GM23338 (cell line): ENCODE data around the gene PCK2. TPM values are rescaled to one million over a fixed set of nuclear protein-coding genes. Genes with fewer than 3 reads are reported as not detected.

Experiments used
- ATAC-seq: fragments of 200-7000 bp; cut with Tn5 transposase; 3 replicates; pipeline ENCODE4 v1.9.1; 2020
- DNase-seq: peaks from one replicate; pipeline ENCODE4 v3.0.0-alpha.2; 2015; ENCODE audit warnings: low spot score
- H2AFZ ChIP-seq: fragments of 200-600 bp; sonication (generic); 2 replicates; pipeline ENCODE4 v1.8.0; 2016; ENCODE audit warnings: antibody characterized with exemption, mild to moderate bottlenecking, moderate library complexity
- H3F3A ChIP-seq: fragments of 200-600 bp; sonication (generic); replicated peaks from 2 replicates; pipeline ENCODE4 v1.8.0; 2017; ENCODE audit warnings: antibody characterized with exemption, mixed run types, low read depth
- H3K27ac ChIP-seq: fragments of 200-600 bp; sonication (generic); 2 replicates; pipeline ENCODE4 v1.6.1; 2016; ENCODE audit warnings: low read depth
- H3K27me3 ChIP-seq: fragments of 200-600 bp; sonication (generic); 2 replicates; pipeline ENCODE4 v1.8.0; 2016; ENCODE audit warnings: mild to moderate bottlenecking, mixed run types, moderate library complexity; ENCODE audit not compliant: insufficient read depth
- H3K36me3 ChIP-seq: fragments of 200-600 bp; sonication (generic); 2 replicates; pipeline ENCODE4 v1.8.0; 2016; ENCODE audit warnings: mild to moderate bottlenecking; ENCODE audit not compliant: insufficient read depth
- H3K4me1 ChIP-seq: fragments of 200-600 bp; sonication (generic); 2 replicates; pipeline ENCODE4 v1.8.0; 2016; ENCODE audit warnings: mild to moderate bottlenecking, moderate library complexity; ENCODE audit not compliant: insufficient read depth
- H3K4me2 ChIP-seq: fragments of 200-600 bp; sonication (generic); 2 replicates; pipeline ENCODE4 v1.7.1; 2017; ENCODE audit warnings: mixed run types
- H3K4me3 ChIP-seq: fragments of 200-600 bp; sonication (generic); 2 replicates; pipeline ENCODE4 v1.6.1; 2016; ENCODE audit warnings: mixed run types
- H3K79me2 ChIP-seq: fragments of 200-600 bp; sonication (generic); replicated peaks from 2 replicates; pipeline ENCODE4 v1.8.0; 2017; ENCODE audit warnings: mild to moderate bottlenecking; ENCODE audit not compliant: insufficient read depth
- H3K9me2 ChIP-seq: fragments of 200-600 bp; sonication (generic); 2 replicates; pipeline ENCODE4 v1.8.0; 2017; ENCODE audit not compliant: insufficient read depth
- H4K20me1 ChIP-seq: fragments of 200-600 bp; sonication (generic); replicated peaks from 2 replicates; pipeline ENCODE4 v1.8.0; 2017; ENCODE audit warnings: mild to moderate bottlenecking; ENCODE audit not compliant: insufficient read depth
- H3K27ac Mint-ChIP-seq: 2 replicates; pipeline ENCODE4 v1.8.0; 2020; ENCODE audit warnings: inconsistent platforms, mild to moderate bottlenecking, moderate library complexity, mixed read lengths
- H3K27me3 Mint-ChIP-seq: 3 replicates; pipeline ENCODE4 v1.8.0; 2022; ENCODE audit warnings: low read depth, mild to moderate bottlenecking, moderate library complexity, mixed read lengths, inconsistent platforms; ENCODE audit not compliant: insufficient read depth, poor library complexity
- H3K36me3 Mint-ChIP-seq: 3 replicates; pipeline ENCODE4 v1.8.0; 2021; ENCODE audit warnings: low read depth, mild to moderate bottlenecking, inconsistent platforms, moderate library complexity, mixed read lengths
- H3K4me1 Mint-ChIP-seq: 3 replicates; pipeline ENCODE4 v1.8.0; 2020; ENCODE audit warnings: mild to moderate bottlenecking, inconsistent platforms, mixed read lengths
- H3K4me3 Mint-ChIP-seq: 3 replicates; pipeline ENCODE4 v1.8.0; 2021; ENCODE audit warnings: moderate library complexity, mild to moderate bottlenecking, inconsistent platforms, mixed read lengths
- H3K9me3 Mint-ChIP-seq: 3 replicates; pipeline ENCODE4 v1.8.0; 2020; ENCODE audit warnings: moderate library complexity, mild to moderate bottlenecking, inconsistent platforms, mixed read lengths
- CREB1 ChIP-seq: fragments of 250-450 bp; sonication (Bioruptor Pico); IDR thresholded peaks from 2 replicates; pipeline ENCODE4 v1.5.0; 2020; ENCODE audit warnings: low read depth, mild to moderate bottlenecking, moderate library complexity
- EZH2 ChIP-seq: fragments of 200-600 bp; sonication (generic); IDR thresholded peaks from one replicate; pipeline ENCODE4 v1.8.0; 2017; ENCODE audit warnings: antibody characterized with exemption, mild to moderate bottlenecking, low read depth; ENCODE audit not compliant: unreplicated experiment
- EZH2phosphoT487 ChIP-seq: fragments of 200-600 bp; sonication (generic); IDR thresholded peaks from one replicate; pipeline ENCODE4 v1.8.1; 2018; ENCODE audit warnings: antibody characterized with exemption; ENCODE audit not compliant: unreplicated experiment
- JUNB ChIP-seq: IDR thresholded peaks from one replicate; pipeline ENCODE4 v1.6.1; 2016; ENCODE audit warnings: antibody characterized with exemption; ENCODE audit not compliant: unreplicated experiment
- NANOG ChIP-seq: IDR thresholded peaks from 2 replicates; pipeline ENCODE4 v1.6.1; 2016; ENCODE audit warnings: antibody characterized with exemption, borderline replicate concordance
- POLR2AphosphoS5 ChIP-seq: IDR thresholded peaks from 2 replicates; pipeline ENCODE4 v1.6.1; 2016; ENCODE audit warnings: antibody characterized with exemption, low read depth
- STAT1 ChIP-seq: IDR thresholded peaks from one replicate; pipeline ENCODE4 v1.6.1; 2016; ENCODE audit warnings: antibody characterized with exemption; ENCODE audit not compliant: unreplicated experiment
- ZNF114 ChIP-seq: fragments of 250-450 bp; sonication (Bioruptor Pico); IDR thresholded peaks from 2 replicates; pipeline ENCODE4 v1.5.0; 2020; ENCODE audit warnings: mild to moderate bottlenecking, moderate library complexity
- ZNF331 ChIP-seq: fragments of 250-450 bp; sonication (Bioruptor Pico); IDR thresholded peaks from 2 replicates; pipeline ENCODE4 v1.5.0; 2020; ENCODE audit warnings: low read depth, mild to moderate bottlenecking, moderate library complexity
- polyA plus RNA-seq: library from polyadenylated mRNA; unstranded; fragments of >200 nt; fragmentation: Nextera tagmentation; extraction: Ambion mirVana; gene quantifications from 2 replicates; pipeline ENCODE4 v1.2.1, GENCODE V29; 2016
- total RNA-seq: library from RNA; depleted of rRNA; stranded (reverse); fragments of >200 nt; shearing (Covaris generic); gene quantifications from 2 replicates; pipeline ENCODE4 v1.2.3, GENCODE V29; 2014
- TF ChIP-seq, protein P1 (sequence below): IDR thresholded peaks from one replicate; pipeline ENCODE4 v1.6.1; 2018; ENCODE audit warnings: antibody characterized with exemption; ENCODE audit not compliant: unreplicated experiment
- TF ChIP-seq, protein P2 (sequence below): IDR thresholded peaks from 2 replicates; pipeline ENCODE4 v1.6.1; 2016; ENCODE audit warnings: antibody characterized with exemption
- TF ChIP-seq, protein P3 (sequence below): fragments of 250-450 bp; sonication (Bioruptor Pico); IDR thresholded peaks from 2 replicates; pipeline ENCODE4 v1.5.0; 2020; ENCODE audit warnings: mild to moderate bottlenecking, moderate library complexity
- TF ChIP-seq, protein P4 (sequence below), 2 experiments: fragments of 200-600 bp in 1 of 2; sonication (generic) in 1 of 2; conservative IDR thresholded peaks; 2 replicates each; pipeline versions ENCODE4 v1.5.1 to v1.6.1; 2016 to 2017; ENCODE audit warnings: antibody characterized with exemption in 2 of 2, low read depth in 2 of 2, mild to moderate bottlenecking in 2 of 2, moderate library complexity in 1 of 2

The PCK2 gene
- total and polyA plus RNA-seq, 2 experiments from 2014 or later = 53.5 to 103 TPM

DNA sequence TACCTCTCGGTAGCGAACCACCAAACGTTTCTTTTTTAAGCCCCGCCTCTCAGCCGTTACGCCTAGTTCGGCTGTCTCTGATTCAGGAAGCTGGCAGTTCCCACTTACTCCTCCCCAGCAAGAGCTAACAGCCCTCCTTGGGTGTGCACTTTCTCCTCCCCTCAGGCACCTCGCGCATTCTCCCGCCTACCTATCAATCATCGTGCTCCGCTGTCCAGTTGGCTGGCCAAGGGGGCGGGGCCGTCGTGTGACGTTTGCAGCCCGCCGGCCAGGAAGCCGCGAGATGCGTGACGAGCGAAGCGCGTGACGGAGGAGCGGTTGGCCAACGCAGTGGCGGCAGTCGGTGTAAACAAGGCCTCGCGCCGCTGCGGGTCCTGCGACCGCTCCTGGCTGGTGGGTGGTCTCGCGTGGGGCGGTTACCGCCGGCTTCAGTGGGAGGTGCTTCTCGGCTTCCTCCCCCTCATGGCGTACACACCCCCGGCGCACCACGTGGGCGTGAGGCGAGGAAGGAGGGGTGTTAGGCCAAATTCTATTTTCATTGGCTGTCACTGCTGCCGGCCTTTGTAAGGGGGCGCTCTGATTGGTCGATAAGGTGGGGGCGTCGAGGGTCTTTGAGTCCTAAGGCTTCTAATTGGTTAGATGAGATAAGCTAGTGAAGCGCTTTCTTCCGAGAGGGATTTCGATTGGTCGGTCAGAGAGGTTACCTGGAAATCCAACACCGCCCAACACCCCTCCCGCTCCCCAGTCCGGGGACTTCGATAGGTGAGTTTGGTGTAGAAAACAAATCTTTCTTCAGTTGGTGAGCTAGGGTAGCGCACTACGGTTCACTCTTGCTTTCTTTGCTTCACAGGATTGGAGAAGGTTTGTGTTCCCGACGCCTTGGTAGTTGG lies 20.7 kb downstream of the PCK2 start, which contains the start of the genes DCAF11 and NRL:
TSS of gene DCAF11 (plus strand) at position 246 of the 890 bp plus-strand sequence. CDS start 818 bp downstream, outside the sequence.
TSS of gene NRL (minus strand) at position 418 of the 890 bp plus-strand sequence. CDS start 32,101 bp downstream, outside the sequence.
- H3K4me1 Mint-ChIP-seq = peaks cover 16% of the 10 kb centered on the region
- ATAC-seq (peak; percentile 84), DNase-seq (peak; percentile 100)
- peak within 1 kb of the TSS; percentile 95 for H2AFZ ChIP-seq
- peaks cover 3% of the 10 kb centered on the region; the same call in 1 of the 3 replicates for H3K9me3 Mint-ChIP-seq
- H3F3A ChIP-seq = peaks cover 6% of the 10 kb centered on the region; the same call in 1 of the 2 replicates
- H3K36me3 ChIP-seq = peaks cover 15% of the 10 kb centered on the region; the same call in 1 of the 2 replicates
- H3K36me3 Mint-ChIP-seq = peaks cover 28% of the 10 kb centered on the region
- peak within 1 kb of the TSS; percentile 96 for H3K4me2 ChIP-seq
- peak within 1 kb of the TSS; percentile 94 for H3K27ac ChIP-seq
- H3K27me3 ChIP-seq = no peaks in the 10 kb centered on the region
- H3K9me2 ChIP-seq = no peaks in the 10 kb centered on the region
- H3K79me2 ChIP-seq = peaks cover 11% of the 10 kb centered on the region
- peaks cover 23% of the 10 kb centered on the region for H3K27me3 Mint-ChIP-seq
- TF ChIP-seq, protein P1, sequence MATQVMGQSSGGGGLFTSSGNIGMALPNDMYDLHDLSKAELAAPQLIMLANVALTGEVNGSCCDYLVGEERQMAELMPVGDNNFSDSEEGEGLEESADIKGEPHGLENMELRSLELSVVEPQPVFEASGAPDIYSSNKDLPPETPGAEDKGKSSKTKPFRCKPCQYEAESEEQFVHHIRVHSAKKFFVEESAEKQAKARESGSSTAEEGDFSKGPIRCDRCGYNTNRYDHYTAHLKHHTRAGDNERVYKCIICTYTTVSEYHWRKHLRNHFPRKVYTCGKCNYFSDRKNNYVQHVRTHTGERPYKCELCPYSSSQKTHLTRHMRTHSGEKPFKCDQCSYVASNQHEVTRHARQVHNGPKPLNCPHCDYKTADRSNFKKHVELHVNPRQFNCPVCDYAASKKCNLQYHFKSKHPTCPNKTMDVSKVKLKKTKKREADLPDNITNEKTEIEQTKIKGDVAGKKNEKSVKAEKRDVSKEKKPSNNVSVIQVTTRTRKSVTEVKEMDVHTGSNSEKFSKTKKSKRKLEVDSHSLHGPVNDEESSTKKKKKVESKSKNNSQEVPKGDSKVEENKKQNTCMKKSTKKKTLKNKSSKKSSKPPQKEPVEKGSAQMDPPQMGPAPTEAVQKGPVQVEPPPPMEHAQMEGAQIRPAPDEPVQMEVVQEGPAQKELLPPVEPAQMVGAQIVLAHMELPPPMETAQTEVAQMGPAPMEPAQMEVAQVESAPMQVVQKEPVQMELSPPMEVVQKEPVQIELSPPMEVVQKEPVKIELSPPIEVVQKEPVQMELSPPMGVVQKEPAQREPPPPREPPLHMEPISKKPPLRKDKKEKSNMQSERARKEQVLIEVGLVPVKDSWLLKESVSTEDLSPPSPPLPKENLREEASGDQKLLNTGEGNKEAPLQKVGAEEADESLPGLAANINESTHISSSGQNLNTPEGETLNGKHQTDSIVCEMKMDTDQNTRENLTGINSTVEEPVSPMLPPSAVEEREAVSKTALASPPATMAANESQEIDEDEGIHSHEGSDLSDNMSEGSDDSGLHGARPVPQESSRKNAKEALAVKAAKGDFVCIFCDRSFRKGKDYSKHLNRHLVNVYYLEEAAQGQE = no peak
- no peak for TF ChIP-seq ZNF331 (CRISPR knock-in tag)
- TF ChIP-seq EZH2 = no peak
- no peak for TF ChIP-seq ZNF114 (CRISPR knock-in tag)
- no peak for TF ChIP-seq STAT1
- TF ChIP-seq, protein P2, sequence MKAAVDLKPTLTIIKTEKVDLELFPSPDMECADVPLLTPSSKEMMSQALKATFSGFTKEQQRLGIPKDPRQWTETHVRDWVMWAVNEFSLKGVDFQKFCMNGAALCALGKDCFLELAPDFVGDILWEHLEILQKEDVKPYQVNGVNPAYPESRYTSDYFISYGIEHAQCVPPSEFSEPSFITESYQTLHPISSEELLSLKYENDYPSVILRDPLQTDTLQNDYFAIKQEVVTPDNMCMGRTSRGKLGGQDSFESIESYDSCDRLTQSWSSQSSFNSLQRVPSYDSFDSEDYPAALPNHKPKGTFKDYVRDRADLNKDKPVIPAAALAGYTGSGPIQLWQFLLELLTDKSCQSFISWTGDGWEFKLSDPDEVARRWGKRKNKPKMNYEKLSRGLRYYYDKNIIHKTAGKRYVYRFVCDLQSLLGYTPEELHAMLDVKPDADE = peak; percentile 35; the same call in 1 of the 2 replicates
- TF ChIP-seq CREB1 (CRISPR knock-in tag) = peak; percentile 92
- TF ChIP-seq, protein P3, sequence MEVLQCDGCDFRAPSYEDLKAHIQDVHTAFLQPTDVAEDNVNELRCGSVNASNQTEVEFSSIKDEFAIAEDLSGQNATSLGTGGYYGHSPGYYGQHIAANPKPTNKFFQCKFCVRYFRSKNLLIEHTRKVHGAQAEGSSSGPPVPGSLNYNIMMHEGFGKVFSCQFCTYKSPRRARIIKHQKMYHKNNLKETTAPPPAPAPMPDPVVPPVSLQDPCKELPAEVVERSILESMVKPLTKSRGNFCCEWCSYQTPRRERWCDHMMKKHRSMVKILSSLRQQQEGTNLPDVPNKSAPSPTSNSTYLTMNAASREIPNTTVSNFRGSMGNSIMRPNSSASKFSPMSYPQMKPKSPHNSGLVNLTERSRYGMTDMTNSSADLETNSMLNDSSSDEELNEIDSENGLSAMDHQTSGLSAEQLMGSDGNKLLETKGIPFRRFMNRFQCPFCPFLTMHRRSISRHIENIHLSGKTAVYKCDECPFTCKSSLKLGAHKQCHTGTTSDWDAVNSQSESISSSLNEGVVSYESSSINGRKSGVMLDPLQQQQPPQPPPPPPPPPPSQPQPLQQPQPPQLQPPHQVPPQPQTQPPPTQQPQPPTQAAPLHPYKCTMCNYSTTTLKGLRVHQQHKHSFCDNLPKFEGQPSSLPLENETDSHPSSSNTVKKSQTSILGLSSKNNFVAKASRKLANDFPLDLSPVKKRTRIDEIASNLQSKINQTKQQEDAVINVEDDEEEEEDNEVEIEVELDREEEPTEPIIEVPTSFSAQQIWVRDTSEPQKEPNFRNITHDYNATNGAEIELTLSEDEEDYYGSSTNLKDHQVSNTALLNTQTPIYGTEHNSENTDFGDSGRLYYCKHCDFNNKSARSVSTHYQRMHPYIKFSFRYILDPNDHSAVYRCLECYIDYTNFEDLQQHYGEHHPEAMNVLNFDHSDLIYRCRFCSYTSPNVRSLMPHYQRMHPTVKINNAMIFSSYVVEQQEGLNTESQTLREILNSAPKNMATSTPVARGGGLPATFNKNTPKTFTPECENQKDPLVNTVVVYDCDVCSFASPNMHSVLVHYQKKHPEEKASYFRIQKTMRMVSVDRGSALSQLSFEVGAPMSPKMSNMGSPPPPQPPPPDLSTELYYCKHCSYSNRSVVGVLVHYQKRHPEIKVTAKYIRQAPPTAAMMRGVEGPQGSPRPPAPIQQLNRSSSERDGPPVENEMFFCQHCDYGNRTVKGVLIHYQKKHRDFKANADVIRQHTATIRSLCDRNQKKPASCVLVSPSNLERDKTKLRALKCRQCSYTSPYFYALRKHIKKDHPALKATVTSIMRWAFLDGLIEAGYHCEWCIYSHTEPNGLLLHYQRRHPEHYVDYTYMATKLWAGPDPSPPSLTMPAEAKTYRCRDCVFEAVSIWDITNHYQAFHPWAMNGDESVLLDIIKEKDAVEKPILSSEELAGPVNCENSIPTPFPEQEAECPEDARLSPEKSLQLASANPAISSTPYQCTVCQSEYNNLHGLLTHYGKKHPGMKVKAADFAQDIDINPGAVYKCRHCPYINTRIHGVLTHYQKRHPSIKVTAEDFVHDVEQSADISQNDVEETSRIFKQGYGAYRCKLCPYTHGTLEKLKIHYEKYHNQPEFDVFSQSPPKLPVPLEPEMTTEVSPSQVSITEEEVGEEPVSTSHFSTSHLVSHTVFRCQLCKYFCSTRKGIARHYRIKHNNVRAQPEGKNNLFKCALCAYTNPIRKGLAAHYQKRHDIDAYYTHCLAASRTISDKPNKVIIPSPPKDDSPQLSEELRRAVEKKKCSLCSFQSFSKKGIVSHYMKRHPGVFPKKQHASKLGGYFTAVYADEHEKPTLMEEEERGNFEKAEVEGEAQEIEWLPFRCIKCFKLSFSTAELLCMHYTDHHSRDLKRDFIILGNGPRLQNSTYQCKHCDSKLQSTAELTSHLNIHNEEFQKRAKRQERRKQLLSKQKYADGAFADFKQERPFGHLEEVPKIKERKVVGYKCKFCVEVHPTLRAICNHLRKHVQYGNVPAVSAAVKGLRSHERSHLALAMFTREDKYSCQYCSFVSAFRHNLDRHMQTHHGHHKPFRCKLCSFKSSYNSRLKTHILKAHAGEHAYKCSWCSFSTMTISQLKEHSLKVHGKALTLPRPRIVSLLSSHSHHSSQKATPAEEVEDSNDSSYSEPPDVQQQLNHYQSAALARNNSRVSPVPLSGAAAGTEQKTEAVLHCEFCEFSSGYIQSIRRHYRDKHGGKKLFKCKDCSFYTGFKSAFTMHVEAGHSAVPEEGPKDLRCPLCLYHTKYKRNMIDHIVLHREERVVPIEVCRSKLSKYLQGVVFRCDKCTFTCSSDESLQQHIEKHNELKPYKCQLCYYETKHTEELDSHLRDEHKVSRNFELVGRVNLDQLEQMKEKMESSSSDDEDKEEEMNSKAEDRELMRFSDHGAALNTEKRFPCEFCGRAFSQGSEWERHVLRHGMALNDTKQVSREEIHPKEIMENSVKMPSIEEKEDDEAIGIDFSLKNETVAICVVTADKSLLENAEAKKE (CRISPR knock-in tag) = no peak
- no peak for TF ChIP-seq JUNB
- no peak for TF ChIP-seq NANOG
- no peak for TF ChIP-seq EZH2phosphoT487
- TF ChIP-seq POLR2AphosphoS5 = peak; percentile 55
- TF ChIP-seq, protein P4, sequence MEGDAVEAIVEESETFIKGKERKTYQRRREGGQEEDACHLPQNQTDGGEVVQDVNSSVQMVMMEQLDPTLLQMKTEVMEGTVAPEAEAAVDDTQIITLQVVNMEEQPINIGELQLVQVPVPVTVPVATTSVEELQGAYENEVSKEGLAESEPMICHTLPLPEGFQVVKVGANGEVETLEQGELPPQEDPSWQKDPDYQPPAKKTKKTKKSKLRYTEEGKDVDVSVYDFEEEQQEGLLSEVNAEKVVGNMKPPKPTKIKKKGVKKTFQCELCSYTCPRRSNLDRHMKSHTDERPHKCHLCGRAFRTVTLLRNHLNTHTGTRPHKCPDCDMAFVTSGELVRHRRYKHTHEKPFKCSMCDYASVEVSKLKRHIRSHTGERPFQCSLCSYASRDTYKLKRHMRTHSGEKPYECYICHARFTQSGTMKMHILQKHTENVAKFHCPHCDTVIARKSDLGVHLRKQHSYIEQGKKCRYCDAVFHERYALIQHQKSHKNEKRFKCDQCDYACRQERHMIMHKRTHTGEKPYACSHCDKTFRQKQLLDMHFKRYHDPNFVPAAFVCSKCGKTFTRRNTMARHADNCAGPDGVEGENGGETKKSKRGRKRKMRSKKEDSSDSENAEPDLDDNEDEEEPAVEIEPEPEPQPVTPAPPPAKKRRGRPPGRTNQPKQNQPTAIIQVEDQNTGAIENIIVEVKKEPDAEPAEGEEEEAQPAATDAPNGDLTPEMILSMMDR (conservative IDR thresholded peaks at IDR 0.05; ENCODE audit: low read depth in 2 of 2) = no peak
- H3K4me3 ChIP-seq = peak within 1 kb of the TSS; percentile 77
- H3K4me3 Mint-ChIP-seq = peak within 1 kb of the TSS; percentile 93
- peak within 1 kb of the TSS; percentile 99 for H3K27ac Mint-ChIP-seq
- peaks cover 6% of the 10 kb centered on the region for H3K4me1 ChIP-seq
- H4K20me1 ChIP-seq = no peaks in the 10 kb centered on the region; the same call in none of the 2 replicates
